HT1080 (cell line): ENCODE measurements around the gene YAF2. TPM values are rescaled to one million over a fixed set of nuclear protein-coding genes. Genes with fewer than 3 reads are reported as not detected.

Experiments
- DNase-seq: peaks from one replicate; pipeline ENCODE4 v3.0.0-alpha.2; 2015; ENCODE audit warnings: low read depth
- polyA plus RNA-seq, 2 experiments: library from polyadenylated mRNA; depleted of rRNA; stranded (reverse); fragments of >200 nt; gene quantifications; 2 replicates each; pipeline ENCODE4 v1.2.3, GENCODE V29; 2015
- total RNA-seq: library from RNA; depleted of rRNA; stranded (reverse); fragments of >200 nt; shearing (Covaris generic); gene quantifications from 2 replicates; pipeline ENCODE4 v1.2.3, GENCODE V29; 2014; rRNA removed

Gene YAF2, protein sequence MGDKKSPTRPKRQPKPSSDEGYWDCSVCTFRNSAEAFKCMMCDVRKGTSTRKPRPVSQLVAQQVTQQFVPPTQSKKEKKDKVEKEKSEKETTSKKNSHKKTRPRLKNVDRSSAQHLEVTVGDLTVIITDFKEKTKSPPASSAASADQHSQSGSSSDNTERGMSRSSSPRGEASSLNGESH
- total RNA-seq, result 14.2 and 14.9 TPM in 2 replicates
- polyA plus RNA-seq (2015; cell fraction: cytosol; rRNA removed), result 14.9 and 16.0 TPM in 2 replicates
- polyA plus RNA-seq (2015; cell fraction: nucleus; rRNA removed), result 14.9 and 16.3 TPM in 2 replicates

DNA sequence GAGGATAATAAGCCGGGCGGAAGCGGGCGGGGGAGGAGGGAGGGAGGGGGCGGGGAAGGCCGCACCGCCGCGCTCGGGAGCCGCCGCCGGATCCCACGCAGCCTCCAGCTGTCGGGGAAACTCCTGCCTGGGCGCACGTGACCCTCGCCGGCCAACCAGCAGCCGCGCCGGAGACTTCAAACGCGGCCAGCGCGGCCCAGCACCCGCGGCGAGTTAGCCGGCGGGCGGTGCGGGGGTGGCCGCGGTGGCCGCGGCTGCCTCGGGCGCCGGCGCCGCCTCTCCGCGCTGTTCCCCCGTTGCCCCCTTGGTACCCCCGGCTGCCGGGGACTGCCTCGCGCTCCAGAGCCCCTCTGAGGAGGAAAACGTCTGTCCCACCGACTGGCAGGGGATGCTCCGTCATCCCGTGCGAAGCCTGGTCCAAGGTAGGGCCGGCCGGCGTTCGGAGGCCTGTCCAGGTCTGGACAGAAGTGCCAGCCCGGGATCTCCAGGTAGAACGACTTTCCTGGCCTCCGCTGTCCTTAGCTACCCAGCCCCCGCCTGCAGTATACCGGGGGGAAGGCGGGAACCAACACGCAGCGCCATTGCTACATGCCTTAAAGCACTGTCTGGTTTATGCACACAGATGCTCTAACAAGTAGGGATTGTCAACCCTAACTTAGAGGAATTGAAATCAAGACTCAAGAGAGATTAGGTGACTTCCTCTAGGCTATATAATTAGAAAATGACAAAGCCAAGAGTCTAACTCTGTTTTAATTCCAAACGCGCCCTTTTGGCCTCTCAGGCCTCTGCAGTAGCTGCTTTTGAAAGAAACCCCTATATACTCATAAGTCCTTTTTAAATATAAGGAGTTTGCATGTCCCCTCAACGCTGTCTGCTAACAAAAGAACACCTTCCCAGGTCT, at the start of gene YAF2:
YAF2 (minus strand) TSS at position 9 of the 901 bp plus-strand sequence. CDS start 68 bp downstream, outside the sequence.
- DNase-seq, result peak; percentile 76

DNA sequence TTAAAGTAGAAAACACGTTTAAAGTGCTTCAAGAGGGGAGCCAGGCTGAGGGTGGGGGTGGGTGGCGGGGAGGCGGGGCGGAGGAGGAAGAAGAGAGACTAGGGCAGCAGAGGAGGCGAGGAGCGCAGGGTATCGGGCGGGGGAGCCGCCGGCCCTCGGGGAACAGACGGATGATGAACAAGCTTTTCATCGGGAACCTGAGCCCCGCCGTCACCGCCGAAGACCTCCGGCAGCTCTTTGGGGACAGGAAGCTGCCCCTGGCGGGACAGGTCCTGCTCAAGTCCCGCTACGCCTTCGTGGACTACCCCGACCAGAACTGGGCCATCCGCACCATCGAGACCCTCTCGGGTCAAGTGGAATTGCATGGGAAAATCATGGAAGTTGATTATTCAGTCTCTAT, 48.7 kb upstream of the YAF2 start:
- DNase-seq, result no peak

DNA sequence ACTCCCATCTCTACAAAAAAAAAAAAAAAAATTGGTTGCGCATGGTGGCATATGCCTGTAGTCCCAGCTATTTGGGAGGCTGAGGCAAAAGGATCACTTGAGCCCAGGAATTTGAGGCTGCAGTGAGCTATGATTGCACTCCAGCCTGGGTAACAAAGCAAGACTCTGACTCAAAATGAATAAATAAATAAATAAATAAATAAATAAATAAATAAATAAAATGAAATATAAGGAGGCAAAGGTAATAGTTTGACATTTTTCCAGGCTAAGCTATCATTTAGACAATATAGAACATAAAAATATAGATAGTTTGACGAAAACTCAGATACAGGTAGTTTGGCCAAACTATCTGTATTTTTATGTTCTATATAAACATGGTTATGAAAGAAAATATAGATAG, 47.4 kb upstream of the YAF2 start:
- no peak for DNase-seq

DNA sequence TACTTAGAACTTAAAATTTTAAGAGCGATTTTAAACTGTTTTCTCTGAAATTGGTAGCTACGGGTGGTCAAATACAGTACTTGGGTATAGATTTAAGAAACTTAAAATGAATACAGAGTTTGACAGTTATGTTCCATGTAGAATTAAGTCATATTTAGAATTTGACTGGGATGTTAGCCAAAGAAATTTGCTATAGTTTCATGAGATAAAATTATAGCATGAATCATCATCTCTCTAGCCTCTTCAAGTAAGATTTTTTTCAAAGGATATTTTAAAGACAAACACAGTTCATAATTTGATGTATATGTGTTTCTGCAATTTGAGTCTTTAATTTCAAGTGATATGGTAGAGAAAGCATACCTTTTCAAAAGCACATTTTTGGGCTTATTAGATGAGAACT, 46.8 kb upstream of the YAF2 start:
- no peak for DNase-seq

DNA sequence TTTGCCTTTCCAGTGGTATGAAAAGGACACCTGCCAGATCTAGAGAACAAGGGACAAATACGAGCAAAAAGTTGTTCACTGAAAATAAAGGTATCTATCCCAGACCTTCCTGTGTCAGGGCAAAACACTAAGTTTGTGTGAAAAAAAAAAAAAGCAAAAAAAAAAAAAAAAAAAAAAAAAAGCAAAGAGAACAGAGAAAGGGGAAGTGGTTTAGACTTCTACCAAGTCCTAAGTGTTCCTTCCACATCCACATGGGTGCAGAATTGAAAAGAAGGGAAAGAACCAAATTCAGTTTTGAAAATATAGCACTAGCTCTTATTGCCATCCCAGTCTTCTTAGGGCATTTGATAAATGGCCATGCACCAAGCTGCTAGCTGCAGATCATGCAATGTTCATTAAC, 46.1 kb upstream of the YAF2 start:
- no peak for DNase-seq

DNA sequence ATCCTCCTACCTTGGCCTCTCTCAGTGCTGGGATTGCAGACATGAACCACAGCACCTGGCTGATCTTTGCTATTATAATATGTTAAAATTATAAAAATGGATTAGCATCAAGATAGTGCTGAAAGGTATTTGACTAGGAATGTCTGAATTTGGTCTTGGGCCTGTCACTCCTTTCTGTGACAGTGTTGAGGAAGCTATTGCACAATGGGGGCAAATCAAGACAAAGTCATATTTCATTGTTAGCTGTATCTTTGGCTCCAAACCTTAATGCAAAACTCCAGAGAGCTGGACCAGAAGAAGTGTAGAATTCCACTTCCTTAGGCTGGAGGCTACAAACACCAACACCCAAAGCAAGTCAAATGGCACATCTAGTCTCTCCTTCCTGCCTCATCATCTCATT, 45.7 kb upstream of the YAF2 start:
- DNase-seq, result no peak

DNA sequence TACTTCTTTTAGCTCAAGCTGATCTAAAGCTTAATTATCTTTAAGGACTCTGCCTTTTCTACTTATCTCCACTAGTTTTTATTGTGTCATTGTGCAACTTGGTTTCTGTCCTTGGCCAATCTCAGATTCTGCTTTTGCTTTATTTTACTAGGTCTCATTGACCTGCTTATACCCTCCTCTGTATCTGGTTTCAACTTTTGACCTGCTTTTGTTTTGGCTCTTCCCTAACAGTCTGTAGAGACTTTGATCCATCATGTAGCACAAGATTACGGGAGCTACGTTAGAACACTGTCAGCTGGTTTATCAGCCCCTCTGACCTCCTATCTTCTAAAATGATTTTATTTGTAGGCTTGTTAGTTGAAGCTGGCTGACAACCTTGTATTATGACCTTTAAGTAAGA, 44.2 kb upstream of the YAF2 start:
- DNase-seq, result no peak

DNA sequence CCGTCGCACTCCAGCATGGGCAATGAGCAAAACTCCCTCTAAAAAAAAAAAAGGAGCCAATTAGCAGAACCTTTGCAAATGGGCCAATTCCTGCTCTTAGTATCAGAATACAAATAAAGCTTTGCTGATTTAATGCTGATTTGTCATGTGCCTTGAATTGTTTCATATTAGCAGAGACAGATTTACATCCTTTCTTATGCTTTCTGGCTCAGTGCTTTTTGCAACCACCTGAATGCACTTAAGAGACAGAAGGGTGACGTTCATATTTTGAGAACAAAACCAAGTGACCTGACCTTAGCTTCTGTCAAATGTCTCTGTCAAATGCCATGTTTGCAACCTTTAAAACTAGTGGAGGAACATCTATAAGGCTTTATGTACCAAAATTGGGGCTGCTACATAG, 43.8 kb upstream of the YAF2 start:
- DNase-seq, result no peak

DNA sequence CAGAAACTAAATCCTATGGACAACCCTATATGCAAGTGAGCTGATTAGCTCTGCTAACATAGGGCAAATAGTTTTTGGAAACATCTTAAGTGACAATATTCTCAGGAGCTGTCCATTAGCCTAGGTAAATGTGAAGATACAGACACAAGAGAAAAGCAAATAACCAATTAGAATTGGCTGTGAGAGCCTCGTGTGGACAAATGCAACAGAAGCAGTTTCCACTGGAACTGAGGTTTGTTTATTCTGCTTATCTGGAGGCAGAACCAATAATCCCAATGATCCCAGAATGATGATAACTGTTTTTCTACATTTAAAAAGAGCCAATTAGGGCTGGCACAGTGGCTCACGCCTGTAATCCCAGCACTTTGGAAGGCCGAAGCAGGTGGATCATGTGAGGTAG, 43.2 kb upstream of the YAF2 start:
- DNase-seq, result no peak

DNA sequence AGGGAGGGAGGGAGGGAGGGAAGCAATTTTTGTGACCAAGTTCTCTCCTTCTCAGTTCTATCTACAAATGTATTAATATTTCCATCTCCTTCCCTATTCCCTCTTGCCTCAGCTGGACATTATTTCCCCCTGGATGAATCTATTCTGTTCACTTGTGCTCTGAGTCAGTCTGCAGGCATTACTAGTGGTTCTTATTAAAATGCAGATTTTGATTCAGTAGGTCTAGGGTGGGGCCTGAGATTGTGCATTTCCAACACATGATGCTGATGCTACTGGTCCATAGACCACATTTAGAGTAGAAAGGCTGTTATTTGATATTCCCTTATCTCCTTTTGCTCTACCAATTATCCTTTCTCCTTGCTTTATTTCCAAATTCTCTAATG, 40.1 kb upstream of the YAF2 start:
- no peak for DNase-seq

DNA sequence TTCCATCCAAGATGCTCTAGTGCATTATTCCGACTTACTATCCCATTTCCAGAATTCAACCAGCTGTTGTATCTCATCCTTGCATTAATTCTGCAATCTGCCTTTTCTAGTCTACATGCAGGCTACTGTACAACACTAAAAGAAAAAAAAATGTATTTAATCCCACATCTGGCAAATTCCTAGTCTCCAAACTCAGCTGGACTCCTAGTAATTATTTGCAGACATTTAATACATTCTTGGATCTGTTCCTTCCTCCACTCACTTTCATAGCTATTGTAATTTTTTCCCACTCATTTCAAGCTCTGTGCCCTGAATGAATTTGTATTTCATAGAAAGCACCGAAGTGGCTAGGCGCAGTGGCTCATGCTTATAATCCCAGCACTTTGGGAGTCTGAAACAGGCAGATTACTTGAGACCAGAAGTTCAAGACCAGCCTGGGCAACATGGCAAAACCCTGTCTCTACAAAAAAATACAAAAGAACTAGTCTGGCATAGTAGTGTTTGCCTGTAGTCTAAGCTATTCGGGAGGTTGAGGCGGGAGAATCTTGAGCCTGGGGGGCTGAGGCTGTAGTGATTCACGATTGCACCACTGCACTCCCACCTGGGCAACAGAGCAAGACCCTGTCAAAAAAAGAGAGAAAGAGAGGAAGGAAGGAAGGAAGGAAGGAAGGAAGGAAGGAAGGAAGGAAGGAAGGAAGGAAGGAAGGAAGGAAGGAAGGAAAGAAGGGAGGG, 39.5 kb upstream of the YAF2 start:
- no peak for DNase-seq

DNA sequence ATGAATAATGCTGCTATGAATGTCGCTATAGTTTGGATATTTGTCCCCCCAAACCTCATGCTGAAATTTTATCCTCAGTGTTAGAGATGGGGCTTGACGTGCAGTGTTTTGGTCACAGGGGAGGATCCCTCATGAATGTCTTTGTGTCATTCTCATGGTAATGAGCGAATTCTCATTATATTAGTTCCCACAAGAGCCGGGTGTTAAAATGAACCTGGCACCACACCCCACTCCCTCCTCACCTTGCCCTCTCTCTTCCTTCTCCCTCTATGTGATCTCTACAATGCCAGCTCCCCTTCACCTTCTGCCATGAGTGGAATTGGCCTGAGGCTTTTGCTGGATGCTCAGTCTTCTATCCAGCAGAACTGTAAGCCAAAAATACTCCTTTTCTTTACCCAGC, 37.5 kb upstream of the YAF2 start:
- no peak for DNase-seq

DNA sequence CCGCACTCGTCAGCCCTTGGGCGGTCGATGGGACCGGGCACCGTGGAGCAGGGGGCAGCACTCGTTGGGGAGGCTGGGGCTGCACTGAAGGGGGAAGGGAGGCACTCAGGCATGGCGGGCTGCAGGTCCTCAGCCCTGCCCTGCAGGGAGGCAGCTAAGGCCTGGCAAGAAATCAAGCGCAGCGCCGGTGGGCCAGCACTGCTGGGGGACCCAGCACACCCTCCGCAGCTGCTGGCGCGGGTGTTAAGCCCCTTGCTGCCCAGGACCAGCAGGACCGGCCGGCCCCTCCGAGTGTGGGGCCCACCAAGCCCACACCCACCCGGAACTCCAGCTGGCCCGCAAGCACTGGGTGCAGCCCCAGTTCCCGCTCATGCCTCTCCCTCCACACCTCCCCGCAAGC, 35.7 kb upstream of the YAF2 start:
- no peak for DNase-seq

DNA sequence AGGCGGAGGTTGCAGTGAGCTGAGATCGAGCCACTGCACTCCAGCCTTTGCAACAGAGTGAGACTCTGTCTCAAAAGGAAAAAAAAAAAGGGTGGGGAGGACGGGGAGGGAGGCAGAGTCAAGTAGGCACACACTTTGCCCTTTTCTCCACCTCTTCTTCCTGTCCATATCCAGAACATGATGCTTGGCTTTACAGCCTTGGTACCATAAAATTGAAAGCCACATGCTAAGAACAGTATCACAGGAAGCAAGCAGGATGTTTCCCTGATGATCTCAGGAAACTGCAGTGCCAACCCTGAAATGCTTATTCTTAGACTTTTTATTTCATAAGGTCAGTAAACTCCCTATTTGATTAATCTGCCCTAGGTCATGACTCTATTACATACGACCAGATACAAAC, 32.5 kb upstream of the YAF2 start:
- no peak for DNase-seq

DNA sequence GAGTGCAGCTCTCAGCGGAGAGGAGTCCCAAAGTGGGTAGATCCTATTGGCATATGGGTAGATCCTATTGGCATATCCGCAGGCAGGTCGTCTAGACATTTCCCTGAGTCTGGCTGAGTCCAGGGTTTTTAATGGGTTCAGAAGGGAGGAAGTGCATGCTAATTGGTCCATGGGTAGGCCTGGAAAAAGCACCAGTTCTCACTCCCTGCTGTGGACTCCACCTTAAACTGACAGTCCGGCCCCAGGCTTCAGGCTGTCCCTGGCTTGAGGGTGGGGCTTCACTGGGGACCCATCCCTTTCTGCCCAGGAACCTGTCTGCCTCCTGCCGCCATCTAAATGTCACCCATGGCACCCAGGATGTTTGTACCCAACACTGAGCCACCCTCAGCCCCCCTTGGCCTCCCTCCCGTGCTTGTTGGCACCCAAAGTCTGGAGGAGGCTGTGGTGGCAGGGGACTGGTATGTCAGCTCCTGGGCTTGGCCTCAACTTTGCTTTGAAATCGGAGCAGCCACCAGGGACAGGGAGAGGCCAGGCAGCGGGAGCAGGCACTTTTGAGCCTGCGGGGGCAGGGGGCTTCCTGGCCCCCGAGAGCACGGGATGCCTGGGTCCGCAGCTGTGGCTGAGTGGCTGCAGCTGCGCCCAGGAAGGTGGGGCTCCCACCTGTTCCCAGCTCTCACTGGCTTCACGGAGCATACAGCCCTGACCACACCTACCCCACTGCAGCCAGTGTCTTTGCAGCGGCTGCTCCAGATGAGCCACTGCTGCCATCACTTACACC, 29.6 kb upstream of the YAF2 start:
- no peak for DNase-seq

DNA sequence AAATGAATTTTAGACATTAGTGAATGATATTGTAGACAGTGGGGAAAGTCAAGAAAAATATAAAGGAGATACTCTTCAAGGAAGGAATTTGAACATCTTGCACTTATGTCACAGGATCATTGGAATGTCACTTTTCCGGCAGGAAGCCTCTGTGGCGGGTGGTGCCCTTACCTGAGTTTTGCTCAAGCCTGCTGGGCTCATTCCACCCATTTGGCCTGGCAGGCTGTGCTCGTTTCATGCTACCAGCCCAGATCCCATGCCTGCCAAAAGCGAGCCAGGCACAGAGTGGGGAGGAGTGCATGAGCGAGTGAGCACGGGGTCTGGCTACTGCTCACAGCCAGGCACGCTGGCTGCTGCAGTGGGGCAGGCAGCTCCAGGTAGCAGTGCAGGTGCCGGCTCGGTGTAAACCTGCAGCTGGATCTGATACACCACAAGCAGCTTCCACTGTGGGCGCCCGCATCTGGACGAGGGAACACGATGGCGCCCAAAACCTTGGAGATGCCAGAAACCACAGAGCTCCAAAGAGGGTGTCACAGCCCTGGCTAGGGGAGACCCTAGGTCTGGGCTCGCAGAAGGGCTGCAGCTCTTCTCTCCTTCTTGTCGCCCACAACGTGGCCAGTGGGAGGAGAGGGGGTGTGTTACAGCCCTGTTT, 28.7 kb upstream of the YAF2 start:
- no peak for DNase-seq

DNA sequence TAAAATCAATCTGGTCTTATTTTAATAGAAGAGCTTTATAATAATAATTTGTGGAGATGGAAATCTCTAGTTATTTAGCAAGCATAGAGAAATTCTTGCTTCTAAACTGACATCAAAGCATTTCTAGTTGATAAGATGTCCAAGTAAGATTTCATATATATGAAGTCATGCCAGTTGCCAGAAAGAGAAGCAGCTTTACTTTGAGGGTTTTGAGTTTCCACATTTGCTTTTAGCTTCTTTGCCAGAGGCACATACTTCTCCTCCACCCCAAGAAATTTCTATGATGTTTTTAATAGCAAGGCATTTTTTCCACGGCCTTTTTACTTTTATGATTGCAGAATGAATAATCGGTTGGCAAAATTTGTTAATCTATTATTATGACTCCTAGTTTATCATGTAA, 24.2 kb upstream of the YAF2 start:
- DNase-seq, result no peak

DNA sequence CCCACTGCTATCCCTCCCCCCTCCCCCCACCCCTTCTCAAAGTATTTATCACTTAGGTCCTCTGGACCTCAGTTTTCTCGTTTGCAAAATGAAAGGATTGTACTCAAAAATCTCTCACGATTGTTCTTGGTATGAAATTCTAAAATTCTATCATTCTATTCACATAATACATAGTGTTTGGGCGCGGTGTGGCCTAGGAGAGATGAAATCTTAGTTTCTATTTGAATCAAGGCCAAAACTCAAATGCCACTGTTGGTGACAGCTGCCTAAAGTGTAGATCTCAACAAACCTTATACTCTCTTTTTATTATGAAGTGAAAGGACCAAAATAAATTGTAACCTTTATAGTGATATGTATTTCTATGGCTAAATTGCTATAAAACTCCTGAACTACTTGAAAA, 23.7 kb upstream of the YAF2 start:
- no peak for DNase-seq

DNA sequence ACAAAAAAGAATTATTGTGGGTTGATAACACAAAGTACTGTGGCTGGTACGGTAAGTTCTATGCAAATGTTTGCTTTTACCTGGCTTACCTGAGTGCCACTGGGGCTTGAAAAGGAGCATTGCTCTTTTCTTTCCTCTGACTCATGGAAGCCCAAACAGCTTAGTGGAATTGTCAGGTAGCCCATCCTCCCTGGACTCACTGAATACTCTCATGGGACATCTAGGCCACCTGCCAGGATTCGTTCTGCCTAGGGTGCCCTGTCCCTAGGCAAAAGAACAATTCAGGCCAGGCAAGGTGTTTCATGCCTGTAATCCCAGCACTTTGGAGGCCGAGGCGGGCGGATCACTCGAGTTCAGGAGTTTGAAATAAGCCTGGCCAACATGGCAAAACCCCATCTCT, 22.5 kb upstream of the YAF2 start:
- no peak for DNase-seq

DNA sequence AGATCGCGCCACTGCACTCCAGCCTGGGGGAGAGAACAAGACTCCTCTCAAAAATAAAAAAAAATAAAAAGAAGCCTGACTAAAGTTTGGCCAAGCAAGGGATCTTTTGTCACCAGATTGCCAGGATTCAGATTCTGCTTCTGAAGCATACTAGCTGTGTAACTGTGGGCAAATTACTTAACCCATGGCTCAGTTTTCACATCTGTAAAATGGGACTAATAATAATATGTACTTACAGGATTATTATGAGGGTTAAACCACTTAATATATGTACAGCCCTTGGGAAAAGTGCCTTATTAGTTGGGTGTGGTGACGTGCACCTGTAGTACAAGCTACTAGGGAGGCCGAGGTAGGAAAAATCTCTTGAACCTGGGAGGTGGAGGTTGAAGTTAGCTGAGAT, 21.7 kb upstream of the YAF2 start:
- DNase-seq, result no peak

DNA sequence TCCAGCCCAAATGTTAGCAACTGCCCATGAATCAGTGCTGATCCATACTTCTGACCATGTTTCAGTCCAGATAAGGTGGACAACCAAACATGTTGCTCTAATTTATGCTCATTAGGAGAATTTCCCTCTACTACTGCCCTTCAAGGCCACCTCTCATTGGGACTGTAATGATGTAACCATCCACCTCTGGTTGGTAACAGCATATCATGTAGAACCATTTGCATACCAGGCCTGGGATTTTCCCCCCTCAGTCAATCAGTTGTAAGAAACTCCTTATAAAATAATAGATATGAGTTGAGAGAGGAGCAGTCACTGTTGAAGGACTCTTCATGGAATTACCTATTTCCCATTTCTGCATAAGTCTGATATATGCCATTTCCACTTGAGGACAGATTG, 17.8 kb upstream of the YAF2 start:
- no peak for DNase-seq
